ENCODE measurements around the gene PIP4K2A.

Gene PIP4K2A

GRCh38 chr10:22643116-22643515 is 71.3 kb downstream of the PIP4K2A start:
- DNase-seq (ENCODE audit: low read depth in 1 of 2, low spot score in 1 of 2) = no peak

- no peak for DNase-seq (ENCODE audit: low read depth in 1 of 2, low spot score in 1 of 2)
Observed at GRCh38 chr10:22641743-22642142, 72.6 kb downstream of the PIP4K2A start.

GRCh38 chr10:22640359-22640758 is 74.0 kb downstream of the PIP4K2A start:
- DNase-seq (ENCODE audit: low read depth in 1 of 2, low spot score in 1 of 2) = no peak

- no peak for DNase-seq (ENCODE audit: low read depth in 1 of 2, low spot score in 1 of 2)
Observed at GRCh38 chr10:22638863-22639262, 75.5 kb downstream of the PIP4K2A start.

- DNase-seq (ENCODE audit: low read depth in 1 of 2, low spot score in 1 of 2) = no peak
Observed at GRCh38 chr10:22637491-22637890, 76.9 kb downstream of the PIP4K2A start.

GRCh38 chr10:22635650-22636049 is 78.7 kb downstream of the PIP4K2A start:
- no peak for DNase-seq (ENCODE audit: low read depth in 1 of 2, low spot score in 1 of 2)

- no peak for DNase-seq (ENCODE audit: low read depth in 1 of 2, low spot score in 1 of 2)
Observed at GRCh38 chr10:22634606-22635459, 79.5 kb downstream of the PIP4K2A start.

GRCh38 chr10:22634093-22634492 is 80.3 kb downstream of the PIP4K2A start:
- DNase-seq (ENCODE audit: low read depth in 1 of 2, low spot score in 1 of 2) = no peak

- no peak for DNase-seq (ENCODE audit: low read depth in 1 of 2, low spot score in 1 of 2)
Observed at GRCh38 chr10:22633528-22633927, 80.8 kb downstream of the PIP4K2A start.

GRCh38 chr10:22633106-22633505 is 81.3 kb downstream of the PIP4K2A start:
- no peak for DNase-seq (ENCODE audit: low read depth in 1 of 2, low spot score in 1 of 2)

- DNase-seq (ENCODE audit: low read depth in 1 of 2, low spot score in 1 of 2) = no peak
Observed at GRCh38 chr10:22631646-22632278, 82.6 kb downstream of the PIP4K2A start.

- DNase-seq (ENCODE audit: low read depth in 1 of 2, low spot score in 1 of 2) = no peak
Observed at GRCh38 chr10:22631185-22631584, 83.2 kb downstream of the PIP4K2A start.

GRCh38 chr10:22630234-22631174 is 83.9 kb downstream of the PIP4K2A start:
- DNase-seq (ENCODE audit: low read depth in 1 of 2, low spot score in 1 of 2) = no peak

GRCh38 chr10:22629852-22630233 is 84.5 kb downstream of the PIP4K2A start:
- DNase-seq (ENCODE audit: low read depth in 1 of 2, low spot score in 1 of 2) = no peak

GRCh38 chr10:22629126-22629525 is 85.3 kb downstream of the PIP4K2A start:
- DNase-seq (ENCODE audit: low read depth in 1 of 2, low spot score in 1 of 2) = no peak

- DNase-seq (ENCODE audit: low read depth in 1 of 2, low spot score in 1 of 2) = no peak
Observed at GRCh38 chr10:22628309-22628708, 86.1 kb downstream of the PIP4K2A start.

- DNase-seq (ENCODE audit: low read depth in 1 of 2, low spot score in 1 of 2) = no peak
Observed at GRCh38 chr10:22626784-22627183, 87.6 kb downstream of the PIP4K2A start.

- DNase-seq (ENCODE audit: low read depth in 1 of 2, low spot score in 1 of 2) = no peak
Observed at GRCh38 chr10:22625516-22626290, 88.7 kb downstream of the PIP4K2A start.

GRCh38 chr10:22624287-22624738 is 90.1 kb downstream of the PIP4K2A start:
- no peak for DNase-seq (ENCODE audit: low read depth in 1 of 2, low spot score in 1 of 2)

GRCh38 chr10:22623633-22624253 is 90.6 kb downstream of the PIP4K2A start:
- DNase-seq (ENCODE audit: low read depth in 1 of 2, low spot score in 1 of 2) = no peak

Data from stimulated activated CD4-positive, alpha-beta T cell treated with anti-CD3 and anti-CD28 coated beads, Interleukin-15, amount 100 ng/mL, for 1 hour (primary cell).